NCI-H187 (cell line): ENCODE data around the gene PRELID3B.

Source experiments
- DNase-seq, 2 experiments: peaks; one replicate each; lab custom pipeline; 2025; lab: John Stamatoyannopoulos, UW

The PRELID3B gene

GRCh38 chr20:58994390-58995159, 48.0 kb downstream of the PRELID3B start:
- no peak for DNase-seq

GRCh38 chr20:58993332-58994248, 49.0 kb downstream of the PRELID3B start:
- no peak for DNase-seq

DNA sequence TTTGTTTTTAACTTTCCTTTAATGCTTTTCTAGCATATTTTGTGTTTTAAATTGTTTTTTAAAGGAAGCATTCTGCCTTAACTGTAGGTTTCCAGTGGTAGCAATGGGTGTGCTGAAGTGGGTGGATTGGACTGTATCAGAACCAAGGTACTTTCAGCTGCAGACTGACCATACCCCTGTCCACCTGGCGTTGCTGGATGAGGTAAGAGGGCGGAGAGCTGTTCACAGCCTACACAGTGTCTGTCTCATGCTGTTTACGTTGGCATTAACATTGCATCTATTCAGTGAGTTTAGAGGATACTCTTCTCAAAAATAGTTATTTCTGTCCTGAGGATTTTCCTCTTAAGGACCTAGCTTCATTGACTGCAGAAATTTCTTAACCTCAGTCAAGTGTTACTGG, 49.7 kb downstream of the PRELID3B start:
- no peak for DNase-seq

- no peak for DNase-seq
Observed at GRCh38 chr20:58991715-58992114, 50.9 kb downstream of the PRELID3B start.

GRCh38 chr20:58990651-58991445, 51.7 kb downstream of the PRELID3B start:
- DNase-seq = no peak

GRCh38 chr20:58989196-58989595, 53.4 kb downstream of the PRELID3B start:
- DNase-seq = no peak

GRCh38 chr20:58988565-58988882, 54.1 kb downstream of the PRELID3B start:
- no peak for DNase-seq

- DNase-seq = no peak
Observed at GRCh38 chr20:58987790-58988564, 54.6 kb downstream of the PRELID3B start.

GRCh38 chr20:58986968-58987517, 55.5 kb downstream of the PRELID3B start:
- no peak for DNase-seq

DNA sequence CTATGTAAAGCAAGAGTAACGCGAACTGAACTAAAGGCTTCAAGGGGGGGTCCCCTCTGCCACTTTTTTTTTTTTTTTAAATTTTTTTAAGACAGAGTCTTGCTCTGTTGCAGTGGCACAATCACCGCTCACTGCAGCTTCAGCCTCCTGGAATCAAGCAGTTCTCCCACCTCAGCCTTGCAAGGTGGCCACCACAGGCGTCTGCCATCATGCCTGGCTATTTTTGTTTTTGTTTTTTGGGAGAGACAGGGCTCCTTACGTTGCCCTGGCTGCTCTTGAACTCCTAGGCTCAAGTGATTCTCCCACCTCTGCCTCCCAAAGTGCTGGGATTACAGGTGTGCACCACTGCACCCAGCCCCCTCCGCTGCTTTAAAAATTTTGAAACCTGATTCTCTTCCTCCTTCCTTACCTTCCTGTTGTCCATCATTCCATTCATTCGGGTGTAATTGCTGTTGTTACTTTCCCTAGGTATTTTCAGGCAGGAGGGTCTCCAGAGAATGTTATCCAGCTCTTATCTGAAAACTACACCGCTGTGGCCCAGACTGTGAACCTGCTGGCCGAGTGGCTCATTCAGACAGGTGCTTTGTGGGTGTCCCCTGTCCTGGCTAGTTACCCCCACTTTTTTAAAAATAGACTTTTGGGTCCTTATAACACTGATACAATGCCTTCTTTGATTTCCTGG, 56.2 kb downstream of the PRELID3B start:
- DNase-seq = no peak

DNA sequence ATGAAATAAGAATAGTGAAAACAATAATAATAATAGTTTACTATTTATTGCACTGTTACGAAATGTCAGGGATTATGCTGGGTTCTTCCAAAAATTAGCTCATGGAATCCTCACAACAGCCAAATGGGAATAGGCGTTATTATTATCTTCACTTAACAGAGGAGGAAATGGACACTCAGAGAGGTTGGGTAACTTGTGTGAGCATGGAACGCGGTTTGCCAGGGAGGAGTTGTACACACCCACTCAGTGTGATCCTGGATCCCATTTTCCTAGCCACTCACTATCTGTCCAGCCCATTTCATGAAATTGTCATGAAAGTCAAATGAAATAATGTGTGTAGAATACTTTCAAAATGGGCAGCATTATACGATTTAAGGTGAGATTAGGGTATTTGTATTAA, 56.9 kb downstream of the PRELID3B start:
- no peak for DNase-seq

GRCh38 chr20:58984691-58985090, 57.9 kb downstream of the PRELID3B start:
- no peak for DNase-seq
